Liver (tissue), 9 donors: ENCODE results near the gene CTNND1. TPM values are rescaled to one million over a fixed set of nuclear protein-coding genes. Genes with fewer than 3 reads are reported as not detected.

Source experiments
- DNase-seq: peaks from one replicate; pipeline ENCODE4 v3.0.0-alpha.2; 2017; ENCODE audit warnings: low spot score
- H3K27ac ChIP-seq, 2 donors: one replicate each; pipeline ENCODE4 v1.7.0; 2013; ENCODE audit warnings: inconsistent platforms in 2 of 2, low read length in 2 of 2, control low read depth in 1 of 2, low read depth in 1 of 2, mild to moderate bottlenecking in 1 of 2
- H3K27me3 ChIP-seq, 4 donors: one replicate each; pipeline versions ENCODE4 v1.6.1 to v1.7.0; 2013; ENCODE audit warnings: low read length in 3 of 4, inconsistent platforms in 1 of 4, mild to moderate bottlenecking in 1 of 4, moderate library complexity in 1 of 4; ENCODE audit not compliant: control insufficient read depth in 4 of 4, insufficient read depth in 4 of 4
- H3K36me3 ChIP-seq, 4 donors: one replicate each; pipeline versions ENCODE4 v1.6.1 to v1.7.0; 2013; ENCODE audit warnings: low read length in 3 of 4, mild to moderate bottlenecking in 3 of 4, low read depth in 1 of 4, moderate library complexity in 1 of 4; ENCODE audit not compliant: control insufficient read depth in 4 of 4, insufficient read depth in 3 of 4
- H3K4me1 ChIP-seq, 4 donors: one replicate each; pipeline versions ENCODE4 v1.6.1 to v1.7.0; 2013; ENCODE audit warnings: low read length in 3 of 4, mild to moderate bottlenecking in 3 of 4, moderate library complexity in 1 of 4; ENCODE audit not compliant: control insufficient read depth in 4 of 4, insufficient read depth in 4 of 4
- H3K4me3 ChIP-seq, 3 donors: one replicate each; pipeline versions ENCODE4 v1.6.1 to v1.7.0; 2013; ENCODE audit warnings: low read length in 3 of 3, control low read depth in 1 of 3, low read depth in 1 of 3, mild to moderate bottlenecking in 1 of 3
- H3K9ac ChIP-seq, 2 donors: one replicate each; pipeline ENCODE4 v1.7.0; 2013; ENCODE audit warnings: low read length in 2 of 2, mild to moderate bottlenecking in 2 of 2, moderate library complexity in 2 of 2, control low read depth in 1 of 2, low read depth in 1 of 2
- H3K9me3 ChIP-seq, 4 donors: one replicate each; pipeline versions ENCODE4 v1.6.1 to v1.7.0; 2013; ENCODE audit warnings: low read length in 3 of 4; ENCODE audit not compliant: control insufficient read depth in 4 of 4
- ATF3 ChIP-seq: IDR thresholded peaks from 2 replicates; pipeline ENCODE4 v1.6.1; 2016; ENCODE audit warnings: antibody characterized with exemption
- CTCF ChIP-seq: fragments of 150-350 bp; IDR thresholded peaks from 2 replicates; pipeline ENCODE4 v1.5.1; 2017; ENCODE audit warnings: improper control_type of control experiment, low read depth, low read length; ENCODE audit not compliant: missing input control
- EGR1 ChIP-seq, 2 donors: IDR thresholded peaks; 2 replicates each; pipeline ENCODE4 v1.6.1; 2016 to 2018; ENCODE audit warnings: antibody characterized with exemption in 2 of 2, low read depth in 2 of 2
- FOXA1 ChIP-seq: IDR thresholded peaks from 2 replicates; pipeline ENCODE4 v1.6.1; 2016; ENCODE audit warnings: antibody characterized with exemption
- FOXA2 ChIP-seq: IDR thresholded peaks from 2 replicates; pipeline ENCODE4 v1.6.1; 2016; ENCODE audit warnings: antibody characterized with exemption
- GABPA ChIP-seq, 2 donors: IDR thresholded peaks in 1 of 2; conservative IDR thresholded peaks in 1 of 2; 2 replicates each; pipeline ENCODE4 v1.6.1; 2016; ENCODE audit warnings: antibody characterized with exemption in 2 of 2, mild to moderate bottlenecking in 1 of 2, moderate library complexity in 1 of 2
- HNF4G ChIP-seq: IDR thresholded peaks from 2 replicates; pipeline ENCODE4 v1.6.1; 2016; ENCODE audit warnings: antibody characterized with exemption
- JUND ChIP-seq, 2 donors: IDR thresholded peaks; 2 replicates each; pipeline ENCODE4 v1.6.1; 2016; ENCODE audit warnings: antibody characterized with exemption in 2 of 2
- MAX ChIP-seq: IDR thresholded peaks from 2 replicates; pipeline ENCODE4 v1.6.1; 2016; ENCODE audit warnings: antibody characterized with exemption
- NR2F2 ChIP-seq: IDR thresholded peaks from 2 replicates; pipeline ENCODE4 v1.6.1; 2016; ENCODE audit warnings: antibody characterized with exemption
- REST ChIP-seq: IDR thresholded peaks from 2 replicates; pipeline ENCODE4 v1.6.1; 2016; ENCODE audit warnings: antibody characterized with exemption, mild to moderate bottlenecking
- RXRA ChIP-seq, 2 donors: IDR thresholded peaks; 2 replicates each; pipeline ENCODE4 v1.6.1; 2017 to 2018; ENCODE audit warnings: antibody characterized with exemption in 2 of 2, mild to moderate bottlenecking in 1 of 2
- SP1 ChIP-seq: IDR thresholded peaks from 2 replicates; pipeline ENCODE4 v1.6.1; 2018; ENCODE audit warnings: antibody characterized with exemption, mild to moderate bottlenecking
- TAF1 ChIP-seq: conservative IDR thresholded peaks from 2 replicates; pipeline ENCODE4 v1.6.1; 2016; ENCODE audit warnings: antibody characterized with exemption, mild to moderate bottlenecking
- ZBTB33 ChIP-seq: IDR thresholded peaks from 2 replicates; pipeline ENCODE4 v1.6.1; 2016; ENCODE audit warnings: antibody characterized with exemption
- WGBS: extraction: QIAGEN DNeasy Blood & Tissue Kit; methylation state at CpG from one replicate; pipeline ENCODE4 v1.1.7; 2013; 5-methylcytosine and 5-hydroxymethylcytosine counted together
- polyA plus RNA-seq, 2 donors: library from polyadenylated mRNA; stranded (reverse) in 1 of 2; unstranded in 1 of 2; fragments of 200-250 nt in 1 of 2; fragments of >200 nt in 1 of 2; fragmentation: Nextera tagmentation in 1 of 2; extraction: Ambion mirVana in 1 of 2; gene quantifications; one replicate each; pipeline versions ENCODE4 v1.2.1 to v1.2.3, GENCODE V29; 2013 to 2015
- total RNA-seq, 2 donors: library from RNA; depleted of rRNA; stranded (reverse); fragments of >200 nt; gene quantifications; one replicate each; pipeline ENCODE4 v1.2.3, GENCODE V29; 2014
- donor health status: healthy.
- donor health status: healthy.
- donor health status: healthy.
- donor health status: healthy.
- donor health status: healthy.

CTNND1 gene
- total and polyA plus RNA-seq, 4 donors: 21.5 to 97.1 (median 58.0) TPM

GRCh38 chr11:57804466-57804865, 42.9 kb downstream of the CTNND1 start (continued):
- TF ChIP-seq CTCF: no peak

- Histone ChIP-seq H3K4me3 (no peak overlapping the region), H3K27ac (no peak overlapping the region), H3K9me3 (no peaks in the 10 kb centered on the region), H3K4me1 (peaks cover 0 to 11% (median 8%) of the 10 kb centered on the region in 4 donors), H3K9ac (no peak overlapping the region), H3K36me3 (peaks cover 16 to 85% (median 79%) of the 10 kb centered on the region in 4 donors), H3K27me3 (no peaks in the 10 kb centered on the region)
- TF ChIP-seq REST: no peak
- no peak for TF ChIP-seq CTCF
- TF ChIP-seq JUND (IDR thresholded peaks at IDR 0.05): no peak
- TF ChIP-seq FOXA1: no peak
- no peak for TF ChIP-seq TAF1
- no peak for TF ChIP-seq SP1
- no peak for TF ChIP-seq HNF4G
- TF ChIP-seq GABPA (IDR thresholded peaks at IDR 0.05 in 1 of 2, conservative IDR thresholded peaks at IDR 0.05 in 1 of 2): no peak
- no peak for TF ChIP-seq EGR1 (IDR thresholded peaks at IDR 0.05; ENCODE audit: low read depth in 2 of 2)
- no peak for TF ChIP-seq MAX
- TF ChIP-seq RXRA (IDR thresholded peaks at IDR 0.05): no peak
- DNase-seq: no peak
- 42% methylated on average over 3 of the region's 3 CpGs for WGBS
These were observed 44.2 kb downstream of the CTNND1 start for GRCh38 chr11:57805780-57806179.

GRCh38 chr11:57812634-57813033, 51.0 kb downstream of the CTNND1 start:
- Histone ChIP-seq H3K27ac (no peak overlapping the region), H3K9me3 (no peaks in the 10 kb centered on the region), H3K4me1 (no peaks in the 10 kb centered on the region), H3K9ac (no peak overlapping the region), H3K27me3 (no peaks in the 10 kb centered on the region), H3K36me3 (peaks cover 13 to 91% (median 89%) of the 10 kb centered on the region in 4 donors), H3K4me3 (no peak overlapping the region)
- WGBS: 95% methylated on average over 6 of the region's 6 CpGs
- DNase-seq: no peak
- TF ChIP-seq FOXA2 (no peak), TAF1 (no peak), EGR1 (IDR thresholded peaks at IDR 0.05; ENCODE audit: low read depth in 2 of 2) (no peak), FOXA1 (no peak), NR2F2 (no peak), GABPA (IDR thresholded peaks at IDR 0.05 in 1 of 2, conservative IDR thresholded peaks at IDR 0.05 in 1 of 2) (no peak), MAX (no peak), CTCF (no peak), ATF3 (no peak), JUND (IDR thresholded peaks at IDR 0.05) (no peak), ZBTB33 (no peak)
